Transverse colon (tissue), 4 donors: ENCODE results near the gene NR2C1.

Experiments used
- CTCF ChIP-seq, 5 experiments: fragments of 200-600 bp in 3 of 5; fragments of 450-650 bp in 2 of 5; sonication (generic) in 3 of 5; IDR thresholded peaks; 1 replicate in 2 of 5; 2 replicates in 3 of 5; pipeline ENCODE4 v1.5.1; 2016 to 2017; ENCODE audit warnings: antibody characterized with exemption in 5 of 5, inconsistent platforms in 3 of 5, mild to moderate bottlenecking in 2 of 5, moderate library complexity in 1 of 5
- EP300 ChIP-seq: sonication (generic); formaldehyde crosslinking; IDR thresholded peaks from one replicate; pipeline ENCODE4 v1.6.1; 2017; ENCODE audit warnings: antibody characterized with exemption, low read depth
- POLR2A ChIP-seq: fragments of 450-650 bp; IDR thresholded peaks from one replicate; pipeline ENCODE4 v1.6.1; 2016; ENCODE audit warnings: antibody characterized with exemption, mild to moderate bottlenecking, moderate library complexity
- POLR2AphosphoS5 ChIP-seq, 3 donors: sonication (generic); formaldehyde crosslinking; IDR thresholded peaks; one replicate each; pipeline ENCODE4 v1.6.1; 2016; ENCODE audit warnings: antibody characterized with exemption in 3 of 3

GRCh38 chr12:95057424-95057823 lies 16.0 kb downstream of the NR2C1 start:
- TF ChIP-seq CTCF (IDR thresholded peaks at IDR 0.05) (no peak), POLR2A (no peak), POLR2AphosphoS5 (IDR thresholded peaks at IDR 0.05) (no peak), EP300 (no peak)
